Nasal cavity respiratory epithelium epithelial cell of viscerocranial mucosa (primary cell): ENCODE results near the gene NID2. TPM values are rescaled to one million over a fixed set of nuclear protein-coding genes. Genes with fewer than 3 reads are reported as not detected.

Source experiments
- total RNA-seq: library from RNA; depleted of rRNA; stranded (reverse); fragments of >200 nt; gene quantifications from 2 replicates; pipeline ENCODE4 v1.2.3, GENCODE V29; 2014

Gene NID2, protein sequence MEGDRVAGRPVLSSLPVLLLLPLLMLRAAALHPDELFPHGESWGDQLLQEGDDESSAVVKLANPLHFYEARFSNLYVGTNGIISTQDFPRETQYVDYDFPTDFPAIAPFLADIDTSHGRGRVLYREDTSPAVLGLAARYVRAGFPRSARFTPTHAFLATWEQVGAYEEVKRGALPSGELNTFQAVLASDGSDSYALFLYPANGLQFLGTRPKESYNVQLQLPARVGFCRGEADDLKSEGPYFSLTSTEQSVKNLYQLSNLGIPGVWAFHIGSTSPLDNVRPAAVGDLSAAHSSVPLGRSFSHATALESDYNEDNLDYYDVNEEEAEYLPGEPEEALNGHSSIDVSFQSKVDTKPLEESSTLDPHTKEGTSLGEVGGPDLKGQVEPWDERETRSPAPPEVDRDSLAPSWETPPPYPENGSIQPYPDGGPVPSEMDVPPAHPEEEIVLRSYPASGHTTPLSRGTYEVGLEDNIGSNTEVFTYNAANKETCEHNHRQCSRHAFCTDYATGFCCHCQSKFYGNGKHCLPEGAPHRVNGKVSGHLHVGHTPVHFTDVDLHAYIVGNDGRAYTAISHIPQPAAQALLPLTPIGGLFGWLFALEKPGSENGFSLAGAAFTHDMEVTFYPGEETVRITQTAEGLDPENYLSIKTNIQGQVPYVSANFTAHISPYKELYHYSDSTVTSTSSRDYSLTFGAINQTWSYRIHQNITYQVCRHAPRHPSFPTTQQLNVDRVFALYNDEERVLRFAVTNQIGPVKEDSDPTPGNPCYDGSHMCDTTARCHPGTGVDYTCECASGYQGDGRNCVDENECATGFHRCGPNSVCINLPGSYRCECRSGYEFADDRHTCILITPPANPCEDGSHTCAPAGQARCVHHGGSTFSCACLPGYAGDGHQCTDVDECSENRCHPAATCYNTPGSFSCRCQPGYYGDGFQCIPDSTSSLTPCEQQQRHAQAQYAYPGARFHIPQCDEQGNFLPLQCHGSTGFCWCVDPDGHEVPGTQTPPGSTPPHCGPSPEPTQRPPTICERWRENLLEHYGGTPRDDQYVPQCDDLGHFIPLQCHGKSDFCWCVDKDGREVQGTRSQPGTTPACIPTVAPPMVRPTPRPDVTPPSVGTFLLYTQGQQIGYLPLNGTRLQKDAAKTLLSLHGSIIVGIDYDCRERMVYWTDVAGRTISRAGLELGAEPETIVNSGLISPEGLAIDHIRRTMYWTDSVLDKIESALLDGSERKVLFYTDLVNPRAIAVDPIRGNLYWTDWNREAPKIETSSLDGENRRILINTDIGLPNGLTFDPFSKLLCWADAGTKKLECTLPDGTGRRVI (N-terminal part only)
- under 0.01 and 0.07 TPM in 2 replicates for total RNA-seq

DNA sequence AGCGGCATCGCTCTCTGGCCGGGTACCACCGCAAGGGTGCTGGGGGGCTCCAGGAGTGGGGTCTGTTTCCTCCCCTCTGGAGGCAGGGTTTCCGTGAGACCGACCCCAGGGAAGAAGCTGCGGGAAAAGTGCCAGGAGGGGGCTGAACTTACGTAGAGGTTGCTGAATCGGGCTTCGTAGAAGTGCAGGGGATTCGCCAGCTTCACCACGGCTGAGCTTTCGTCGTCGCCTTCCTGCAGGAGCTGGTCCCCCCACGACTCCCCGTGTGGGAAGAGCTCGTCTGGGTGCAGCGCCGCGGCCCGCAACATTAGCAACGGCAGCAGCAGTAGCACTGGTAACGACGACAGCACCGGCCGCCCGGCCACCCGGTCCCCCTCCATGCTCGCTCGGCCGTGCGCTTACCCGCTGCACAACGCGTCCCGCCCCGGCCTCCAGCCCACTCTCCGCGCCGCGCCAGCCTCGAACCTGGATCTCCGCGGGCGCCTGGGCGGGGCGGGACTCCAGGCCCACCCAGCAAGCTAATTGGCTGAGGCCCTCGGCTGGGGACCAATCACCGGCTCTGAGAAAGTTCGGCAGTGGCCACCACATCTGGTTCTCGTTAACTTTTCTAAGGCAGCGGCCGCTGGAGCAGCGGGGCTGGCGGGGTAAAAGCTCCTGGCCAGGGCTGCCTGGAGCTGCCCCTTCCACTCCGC lies at the start of gene NID2:
NID2 (minus strand) TSS at position 445 of the 692 bp plus-strand sequence; CDS start at position 380, 65 bp downstream.

DNA sequence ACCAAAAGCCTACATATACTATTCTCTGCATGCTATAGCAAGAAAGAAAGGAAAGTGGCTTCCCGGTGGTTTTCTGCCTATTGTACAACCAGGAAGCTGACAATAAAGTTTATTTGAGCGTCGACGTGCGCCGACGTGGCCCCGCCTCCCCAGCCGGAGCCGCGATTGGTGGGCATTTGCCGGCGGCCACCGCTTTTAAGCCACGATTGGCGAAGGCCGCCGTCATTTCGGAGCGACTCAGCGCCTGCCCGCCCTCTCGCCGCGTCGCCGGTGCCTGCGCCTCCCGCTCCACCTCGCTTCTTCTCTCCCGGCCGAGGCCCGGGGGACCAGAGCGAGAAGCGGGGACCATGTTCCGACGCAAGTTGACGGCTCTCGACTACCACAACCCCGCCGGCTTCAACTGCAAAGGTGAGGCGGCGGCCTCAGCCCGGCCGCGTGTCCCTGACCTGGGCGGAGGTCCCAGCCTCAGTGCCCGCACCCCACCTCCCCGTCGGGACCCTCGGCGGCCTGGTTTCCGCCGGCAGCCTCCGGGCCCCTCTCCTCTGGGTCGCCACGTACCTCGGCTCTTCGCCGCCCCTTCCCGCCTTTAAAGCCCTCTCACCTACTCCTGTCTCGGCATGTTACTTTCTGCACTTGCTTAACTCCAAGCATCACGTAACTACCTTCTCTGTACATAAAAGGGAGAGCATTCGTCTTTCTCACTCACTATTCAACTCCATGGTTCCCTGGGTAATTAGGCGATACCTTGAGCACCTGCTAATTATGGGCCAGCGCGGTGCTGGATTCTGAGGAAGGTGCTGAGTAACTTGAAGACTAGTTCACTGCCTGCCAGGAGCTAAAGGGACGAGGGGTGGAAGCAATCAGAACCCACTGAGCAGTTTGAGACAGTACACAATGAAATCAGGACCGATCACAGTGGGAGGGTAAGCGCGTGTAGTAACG lies 79.3 kb downstream of the NID2 start, which contains the start of gene RTRAF:
RTRAF (plus strand) TSS at position 254 of the 942 bp plus-strand sequence; CDS start at position 348, 94 bp downstream.

Other genes with a start within 250 kb of the NID2 start
- gene GNG2, start 208.4 kb downstream of the NID2 start, total RNA-seq, result not detected in 2 replicates
- gene RTRAF, start 79.5 kb downstream of the NID2 start, total RNA-seq, result 40.3 and 92.1 TPM in 2 replicates
- gene PTGDR, start 198.6 kb upstream of the NID2 start, total RNA-seq, result not detected in 2 replicates
- gene PTGER2, start 245.3 kb upstream of the NID2 start, total RNA-seq, result 0.14 TPM in 1 of 2 replicates, not detected in the other